HepG2 (cell line): ENCODE results near the gene ZNF629. TPM values are rescaled to one million over a fixed set of nuclear protein-coding genes. Genes with fewer than 3 reads are reported as not detected.
A peak's percentile ranks its signal among the peaks of the same experiment; 100 is the strongest.

Experiments
- CHCHD3 ChIP-seq: sonication (generic); formaldehyde crosslinking; IDR thresholded peaks from 2 replicates; pipeline ENCODE4 v1.8.0; 2022; ENCODE audit warnings: mild to moderate bottlenecking, missing genetic modification reagents, moderate library complexity
- GFI1 ChIP-seq: sonication (generic); formaldehyde crosslinking; IDR thresholded peaks from 2 replicates; pipeline ENCODE4 v1.5.0; 2020; ENCODE audit warnings: missing genetic modification reagents, mild to moderate bottlenecking, borderline replicate concordance
- HMG20A ChIP-seq: IDR thresholded peaks from 2 replicates; pipeline ENCODE4 v1.6.1; 2016; ENCODE audit warnings: borderline replicate concordance
- MIXL1 ChIP-seq: IDR thresholded peaks from 2 replicates; pipeline ENCODE4 v1.6.1; 2016
- SIX1 ChIP-seq: sonication (generic); formaldehyde crosslinking; IDR thresholded peaks from 2 replicates; pipeline ENCODE4 v1.4.0; 2020; ENCODE audit warnings: missing genetic modification reagents, borderline replicate concordance
- TEAD3 ChIP-seq: optimal IDR thresholded peaks from 2 replicates; pipeline ENCODE3; 2016; ENCODE audit warnings: borderline replicate concordance
- YY1 ChIP-seq: IDR thresholded peaks from 2 replicates; pipeline ENCODE4 v1.6.1; 2011; ENCODE audit warnings: low read length, low read depth, moderate library complexity, mild to moderate bottlenecking; ENCODE audit not compliant: insufficient read depth, insufficient replicate concordance
- ZC3H13 ChIP-seq: sonication (generic); formaldehyde crosslinking; IDR thresholded peaks from 2 replicates; pipeline ENCODE4 v1.8.1; 2023; ENCODE audit warnings: mild to moderate bottlenecking, missing genetic modification reagents, moderate library complexity
- ZFX ChIP-seq: sonication (generic); formaldehyde crosslinking; IDR thresholded peaks from 2 replicates; pipeline ENCODE4 v1.4.0; 2020; ENCODE audit warnings: mild to moderate bottlenecking, low read depth, missing genetic modification reagents, moderate library complexity
- ZNF17 ChIP-seq: sonication (generic); formaldehyde crosslinking; IDR thresholded peaks from 2 replicates; pipeline ENCODE4 v1.5.0; 2020; ENCODE audit warnings: mild to moderate bottlenecking, missing genetic modification reagents
- ZNF296 ChIP-seq: sonication (generic); formaldehyde crosslinking; conservative IDR thresholded peaks from 2 replicates; pipeline ENCODE4 v1.5.0; 2020; ENCODE audit warnings: mild to moderate bottlenecking, missing genetic modification reagents
- ZNF746 ChIP-seq: sonication (generic); formaldehyde crosslinking; IDR thresholded peaks from 2 replicates; pipeline ENCODE4 v1.8.0; 2022; ENCODE audit warnings: mild to moderate bottlenecking, missing genetic modification reagents
- polyA plus RNA-seq, 8 experiments: library from polyadenylated mRNA; depleted of rRNA in 3 of 8; stranded (reverse) in 7 of 8; unstranded in 1 of 8; fragments of >200 nt; fragmentation: Illumina TruSeq in 4 of 8; extraction: Trizol in 4 of 8; gene quantifications; 2 replicates each; pipeline versions ENCODE4 v1.2.1 to v1.2.3, GENCODE V29; 2011 to 2016; ENCODE audit warnings: low read depth in 4 of 8, missing spikeins in 1 of 8, mixed read lengths in 1 of 8; ENCODE audit not compliant: insufficient read depth in 1 of 8
- total RNA-seq, 5 experiments: library from RNA; depleted of rRNA; stranded (reverse); fragments of >200 nt; fragmentation: Illumina TruSeq; extraction: Trizol; gene quantifications; 2 replicates each; pipeline ENCODE4 v1.2.3, GENCODE V29; 2016; ENCODE audit warnings: low read depth in 1 of 5
- TF ChIP-seq, protein P1 (sequence below): sonication (generic); formaldehyde crosslinking; IDR thresholded peaks from 2 replicates; pipeline ENCODE4 v1.4.0; 2020; ENCODE audit warnings: mild to moderate bottlenecking, missing genetic modification reagents, borderline replicate concordance
- TF ChIP-seq, protein P2 (sequence below): conservative IDR thresholded peaks from 2 replicates; pipeline ENCODE4 v1.6.1; 2018; ENCODE audit warnings: missing genetic modification reagents
- TF ChIP-seq, protein P3 (sequence below): sonication (generic); formaldehyde crosslinking; IDR thresholded peaks from 2 replicates; pipeline ENCODE4 v1.4.0; 2020; ENCODE audit warnings: mild to moderate bottlenecking, missing genetic modification reagents
- TF ChIP-seq, protein P4 (sequence below): sonication (generic); formaldehyde crosslinking; IDR thresholded peaks from 2 replicates; pipeline ENCODE4 v1.4.0; 2020; ENCODE audit warnings: mild to moderate bottlenecking, low read depth, missing genetic modification reagents
- TF ChIP-seq, protein P5 (sequence below): sonication (generic); formaldehyde crosslinking; IDR thresholded peaks from 2 replicates; pipeline ENCODE4 v1.5.0; 2020; ENCODE audit warnings: missing genetic modification reagents

ZNF629 gene
- total and polyA plus RNA-seq, 2 of the 13 experiments (the other 11 are each of a cell fraction or from before 2014, with no cell fraction given): 6.1 to 16.5 TPM

DNA sequence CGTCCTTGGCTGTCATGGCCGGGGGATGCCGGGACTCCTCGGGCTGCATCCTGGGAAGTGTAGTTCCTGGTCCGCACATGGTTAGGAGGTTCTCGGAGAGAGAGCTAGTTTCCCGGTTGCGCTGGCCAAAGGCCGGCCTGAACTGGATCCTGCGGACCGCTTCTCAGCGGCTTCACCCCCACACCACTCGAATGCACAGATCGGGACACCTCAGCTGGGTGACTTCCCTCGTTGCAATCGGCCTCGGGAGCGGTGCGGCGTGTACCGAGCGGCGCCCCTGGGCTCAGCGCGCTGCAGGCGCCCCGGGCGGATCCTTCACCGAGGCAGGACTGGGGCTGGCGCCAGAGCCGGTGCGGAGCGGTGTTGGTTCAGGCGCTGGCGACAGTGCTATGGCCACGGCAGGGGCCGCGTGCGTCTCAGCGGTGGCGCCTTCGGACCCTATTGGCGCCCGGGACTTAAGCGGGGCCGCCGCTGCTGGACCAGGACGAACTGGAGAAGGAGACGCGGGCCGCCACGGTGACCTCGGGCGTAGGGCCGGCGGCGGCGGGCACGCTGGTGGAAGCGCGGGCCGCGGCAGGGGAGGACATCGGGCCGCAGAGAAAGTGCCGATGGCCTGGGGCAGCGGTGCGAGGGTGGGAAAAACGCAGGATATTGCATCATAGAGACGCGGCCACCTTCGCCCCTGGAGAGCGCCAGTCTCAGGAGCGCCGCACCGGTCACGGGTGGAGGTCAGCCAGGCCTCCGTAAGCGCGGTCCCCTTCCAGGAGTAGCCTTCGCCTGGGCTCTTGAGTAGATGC lies 11.4 kb downstream of the ZNF629 start (continued):
- TF ChIP-seq, protein P1, sequence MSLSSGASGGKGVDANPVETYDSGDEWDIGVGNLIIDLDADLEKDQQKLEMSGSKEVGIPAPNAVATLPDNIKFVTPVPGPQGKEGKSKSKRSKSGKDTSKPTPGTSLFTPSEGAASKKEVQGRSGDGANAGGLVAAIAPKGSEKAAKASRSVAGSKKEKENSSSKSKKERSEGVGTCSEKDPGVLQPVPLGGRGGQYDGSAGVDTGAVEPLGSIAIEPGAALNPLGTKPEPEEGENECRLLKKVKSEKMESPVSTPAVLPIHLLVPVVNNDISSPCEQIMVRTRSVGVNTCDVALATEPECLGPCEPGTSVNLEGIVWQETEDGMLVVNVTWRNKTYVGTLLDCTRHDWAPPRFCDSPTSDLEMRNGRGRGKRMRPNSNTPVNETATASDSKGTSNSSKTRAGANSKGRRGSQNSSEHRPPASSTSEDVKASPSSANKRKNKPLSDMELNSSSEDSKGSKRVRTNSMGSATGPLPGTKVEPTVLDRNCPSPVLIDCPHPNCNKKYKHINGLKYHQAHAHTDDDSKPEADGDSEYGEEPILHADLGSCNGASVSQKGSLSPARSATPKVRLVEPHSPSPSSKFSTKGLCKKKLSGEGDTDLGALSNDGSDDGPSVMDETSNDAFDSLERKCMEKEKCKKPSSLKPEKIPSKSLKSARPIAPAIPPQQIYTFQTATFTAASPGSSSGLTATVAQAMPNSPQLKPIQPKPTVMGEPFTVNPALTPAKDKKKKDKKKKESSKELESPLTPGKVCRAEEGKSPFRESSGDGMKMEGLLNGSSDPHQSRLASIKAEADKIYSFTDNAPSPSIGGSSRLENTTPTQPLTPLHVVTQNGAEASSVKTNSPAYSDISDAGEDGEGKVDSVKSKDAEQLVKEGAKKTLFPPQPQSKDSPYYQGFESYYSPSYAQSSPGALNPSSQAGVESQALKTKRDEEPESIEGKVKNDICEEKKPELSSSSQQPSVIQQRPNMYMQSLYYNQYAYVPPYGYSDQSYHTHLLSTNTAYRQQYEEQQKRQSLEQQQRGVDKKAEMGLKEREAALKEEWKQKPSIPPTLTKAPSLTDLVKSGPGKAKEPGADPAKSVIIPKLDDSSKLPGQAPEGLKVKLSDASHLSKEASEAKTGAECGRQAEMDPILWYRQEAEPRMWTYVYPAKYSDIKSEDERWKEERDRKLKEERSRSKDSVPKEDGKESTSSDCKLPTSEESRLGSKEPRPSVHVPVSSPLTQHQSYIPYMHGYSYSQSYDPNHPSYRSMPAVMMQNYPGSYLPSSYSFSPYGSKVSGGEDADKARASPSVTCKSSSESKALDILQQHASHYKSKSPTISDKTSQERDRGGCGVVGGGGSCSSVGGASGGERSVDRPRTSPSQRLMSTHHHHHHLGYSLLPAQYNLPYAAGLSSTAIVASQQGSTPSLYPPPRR: peak; percentile 74; the same call in 1 of the 2 replicates
- TF ChIP-seq HMG20A (CRISPR knock-in tag): no peak
- TF ChIP-seq, protein P2, sequence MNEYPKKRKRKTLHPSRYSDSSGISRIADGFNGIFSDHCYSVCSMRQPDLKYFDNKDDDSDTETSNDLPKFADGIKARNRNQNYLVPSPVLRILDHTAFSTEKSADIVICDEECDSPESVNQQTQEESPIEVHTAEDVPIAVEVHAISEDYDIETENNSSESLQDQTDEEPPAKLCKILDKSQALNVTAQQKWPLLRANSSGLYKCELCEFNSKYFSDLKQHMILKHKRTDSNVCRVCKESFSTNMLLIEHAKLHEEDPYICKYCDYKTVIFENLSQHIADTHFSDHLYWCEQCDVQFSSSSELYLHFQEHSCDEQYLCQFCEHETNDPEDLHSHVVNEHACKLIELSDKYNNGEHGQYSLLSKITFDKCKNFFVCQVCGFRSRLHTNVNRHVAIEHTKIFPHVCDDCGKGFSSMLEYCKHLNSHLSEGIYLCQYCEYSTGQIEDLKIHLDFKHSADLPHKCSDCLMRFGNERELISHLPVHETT (CRISPR knock-in tag): no peak; the same call in 1 of the 2 replicates
- TF ChIP-seq CHCHD3 (CRISPR knock-in tag): 0 out of 2 replicates have a peak, but pooled peaks have one; percentile 81
- peak; percentile 64; the same call in 1 of the 2 replicates for TF ChIP-seq GFI1
- TF ChIP-seq, protein P3, sequence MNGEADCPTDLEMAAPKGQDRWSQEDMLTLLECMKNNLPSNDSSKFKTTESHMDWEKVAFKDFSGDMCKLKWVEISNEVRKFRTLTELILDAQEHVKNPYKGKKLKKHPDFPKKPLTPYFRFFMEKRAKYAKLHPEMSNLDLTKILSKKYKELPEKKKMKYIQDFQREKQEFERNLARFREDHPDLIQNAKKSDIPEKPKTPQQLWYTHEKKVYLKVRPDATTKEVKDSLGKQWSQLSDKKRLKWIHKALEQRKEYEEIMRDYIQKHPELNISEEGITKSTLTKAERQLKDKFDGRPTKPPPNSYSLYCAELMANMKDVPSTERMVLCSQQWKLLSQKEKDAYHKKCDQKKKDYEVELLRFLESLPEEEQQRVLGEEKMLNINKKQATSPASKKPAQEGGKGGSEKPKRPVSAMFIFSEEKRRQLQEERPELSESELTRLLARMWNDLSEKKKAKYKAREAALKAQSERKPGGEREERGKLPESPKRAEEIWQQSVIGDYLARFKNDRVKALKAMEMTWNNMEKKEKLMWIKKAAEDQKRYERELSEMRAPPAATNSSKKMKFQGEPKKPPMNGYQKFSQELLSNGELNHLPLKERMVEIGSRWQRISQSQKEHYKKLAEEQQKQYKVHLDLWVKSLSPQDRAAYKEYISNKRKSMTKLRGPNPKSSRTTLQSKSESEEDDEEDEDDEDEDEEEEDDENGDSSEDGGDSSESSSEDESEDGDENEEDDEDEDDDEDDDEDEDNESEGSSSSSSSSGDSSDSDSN (CRISPR knock-in tag): peak; percentile 98
- TF ChIP-seq YY1: peak; percentile 90
- peak; percentile 65; the same call in 1 of the 2 replicates for TF ChIP-seq MIXL1
- TF ChIP-seq, protein P4, sequence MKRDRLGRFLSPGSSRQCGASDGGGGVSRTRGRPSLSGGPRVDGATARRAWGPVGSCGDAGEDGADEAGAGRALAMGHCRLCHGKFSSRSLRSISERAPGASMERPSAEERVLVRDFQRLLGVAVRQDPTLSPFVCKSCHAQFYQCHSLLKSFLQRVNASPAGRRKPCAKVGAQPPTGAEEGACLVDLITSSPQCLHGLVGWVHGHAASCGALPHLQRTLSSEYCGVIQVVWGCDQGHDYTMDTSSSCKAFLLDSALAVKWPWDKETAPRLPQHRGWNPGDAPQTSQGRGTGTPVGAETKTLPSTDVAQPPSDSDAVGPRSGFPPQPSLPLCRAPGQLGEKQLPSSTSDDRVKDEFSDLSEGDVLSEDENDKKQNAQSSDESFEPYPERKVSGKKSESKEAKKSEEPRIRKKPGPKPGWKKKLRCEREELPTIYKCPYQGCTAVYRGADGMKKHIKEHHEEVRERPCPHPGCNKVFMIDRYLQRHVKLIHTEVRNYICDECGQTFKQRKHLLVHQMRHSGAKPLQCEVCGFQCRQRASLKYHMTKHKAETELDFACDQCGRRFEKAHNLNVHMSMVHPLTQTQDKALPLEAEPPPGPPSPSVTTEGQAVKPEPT (CRISPR knock-in tag): peak; percentile 97
- peak; percentile 32; the same call in 1 of the 2 replicates for TF ChIP-seq ZNF746
- peak; percentile 83; the same call in 1 of the 2 replicates for TF ChIP-seq ZNF296 (CRISPR knock-in tag)
- TF ChIP-seq ZFX (CRISPR knock-in tag): peak; percentile 97
- TF ChIP-seq ZNF17 (CRISPR knock-in tag): peak; percentile 94; the same call in 1 of the 2 replicates
- peak; percentile 100 for TF ChIP-seq ZC3H13 (CRISPR knock-in tag)
- TF ChIP-seq TEAD3 (CRISPR knock-in tag): no peak
- TF ChIP-seq, protein P5, sequence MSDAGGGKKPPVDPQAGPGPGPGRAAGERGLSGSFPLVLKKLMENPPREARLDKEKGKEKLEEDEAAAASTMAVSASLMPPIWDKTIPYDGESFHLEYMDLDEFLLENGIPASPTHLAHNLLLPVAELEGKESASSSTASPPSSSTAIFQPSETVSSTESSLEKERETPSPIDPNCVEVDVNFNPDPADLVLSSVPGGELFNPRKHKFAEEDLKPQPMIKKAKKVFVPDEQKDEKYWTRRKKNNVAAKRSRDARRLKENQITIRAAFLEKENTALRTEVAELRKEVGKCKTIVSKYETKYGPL: no peak; the same call in 1 of the 2 replicates
- TF ChIP-seq SIX1 (CRISPR knock-in tag): no peak
